Measurements from ENCODE around the gene HSD11B1.

The HSD11B1 gene

DNA sequence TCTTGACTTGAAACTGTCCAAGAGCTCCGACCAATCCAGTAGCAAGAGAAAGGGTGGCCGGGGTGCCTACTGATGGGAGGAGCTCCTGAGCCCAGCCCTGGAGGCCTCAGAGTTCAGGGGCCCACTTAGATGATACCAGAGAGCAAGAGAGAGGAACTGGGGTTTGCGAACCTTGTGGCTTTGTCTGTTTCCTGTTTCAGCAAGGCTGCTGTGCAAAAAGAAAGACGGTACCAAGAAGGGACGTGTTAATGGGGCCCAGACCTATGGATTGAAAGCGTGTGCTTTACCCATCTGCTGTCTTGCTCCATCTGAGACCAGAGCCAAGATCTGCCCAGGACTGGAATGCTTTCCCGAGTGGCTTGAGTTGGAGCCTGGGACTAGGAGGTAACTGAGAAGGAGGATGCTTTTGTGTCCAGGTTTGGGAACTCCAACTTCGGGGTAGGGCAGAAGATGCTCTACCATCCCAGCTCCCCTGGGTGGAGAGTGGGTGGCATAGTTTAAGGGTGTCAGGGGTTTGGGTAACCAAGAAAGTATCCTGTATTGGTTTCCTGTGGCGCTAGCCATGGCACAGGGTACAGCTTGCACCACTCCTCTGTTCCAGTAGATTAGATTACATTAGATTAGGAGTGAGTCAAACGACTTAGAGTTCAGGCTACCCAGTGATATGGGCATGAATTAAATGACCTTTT lies 51.4 kb downstream of the HSD11B1 start, which contains the start of gene TRAF3IP3:
TSS of gene TRAF3IP3 (plus strand) at position 128 of the 689 bp plus-strand sequence. CDS start 3,987 bp downstream, outside the sequence.
- TF ChIP-seq, protein P1, sequence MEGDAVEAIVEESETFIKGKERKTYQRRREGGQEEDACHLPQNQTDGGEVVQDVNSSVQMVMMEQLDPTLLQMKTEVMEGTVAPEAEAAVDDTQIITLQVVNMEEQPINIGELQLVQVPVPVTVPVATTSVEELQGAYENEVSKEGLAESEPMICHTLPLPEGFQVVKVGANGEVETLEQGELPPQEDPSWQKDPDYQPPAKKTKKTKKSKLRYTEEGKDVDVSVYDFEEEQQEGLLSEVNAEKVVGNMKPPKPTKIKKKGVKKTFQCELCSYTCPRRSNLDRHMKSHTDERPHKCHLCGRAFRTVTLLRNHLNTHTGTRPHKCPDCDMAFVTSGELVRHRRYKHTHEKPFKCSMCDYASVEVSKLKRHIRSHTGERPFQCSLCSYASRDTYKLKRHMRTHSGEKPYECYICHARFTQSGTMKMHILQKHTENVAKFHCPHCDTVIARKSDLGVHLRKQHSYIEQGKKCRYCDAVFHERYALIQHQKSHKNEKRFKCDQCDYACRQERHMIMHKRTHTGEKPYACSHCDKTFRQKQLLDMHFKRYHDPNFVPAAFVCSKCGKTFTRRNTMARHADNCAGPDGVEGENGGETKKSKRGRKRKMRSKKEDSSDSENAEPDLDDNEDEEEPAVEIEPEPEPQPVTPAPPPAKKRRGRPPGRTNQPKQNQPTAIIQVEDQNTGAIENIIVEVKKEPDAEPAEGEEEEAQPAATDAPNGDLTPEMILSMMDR (IDR thresholded peaks at IDR 0.05; ENCODE audit: control insufficient read depth, insufficient read depth, low read depth, low read length, missing control alignments) = no peak
- no peak within 1 kb of the TSS for H3K4me3 ChIP-seq (ENCODE audit: control insufficient read depth, low read depth, low read length)

DNA sequence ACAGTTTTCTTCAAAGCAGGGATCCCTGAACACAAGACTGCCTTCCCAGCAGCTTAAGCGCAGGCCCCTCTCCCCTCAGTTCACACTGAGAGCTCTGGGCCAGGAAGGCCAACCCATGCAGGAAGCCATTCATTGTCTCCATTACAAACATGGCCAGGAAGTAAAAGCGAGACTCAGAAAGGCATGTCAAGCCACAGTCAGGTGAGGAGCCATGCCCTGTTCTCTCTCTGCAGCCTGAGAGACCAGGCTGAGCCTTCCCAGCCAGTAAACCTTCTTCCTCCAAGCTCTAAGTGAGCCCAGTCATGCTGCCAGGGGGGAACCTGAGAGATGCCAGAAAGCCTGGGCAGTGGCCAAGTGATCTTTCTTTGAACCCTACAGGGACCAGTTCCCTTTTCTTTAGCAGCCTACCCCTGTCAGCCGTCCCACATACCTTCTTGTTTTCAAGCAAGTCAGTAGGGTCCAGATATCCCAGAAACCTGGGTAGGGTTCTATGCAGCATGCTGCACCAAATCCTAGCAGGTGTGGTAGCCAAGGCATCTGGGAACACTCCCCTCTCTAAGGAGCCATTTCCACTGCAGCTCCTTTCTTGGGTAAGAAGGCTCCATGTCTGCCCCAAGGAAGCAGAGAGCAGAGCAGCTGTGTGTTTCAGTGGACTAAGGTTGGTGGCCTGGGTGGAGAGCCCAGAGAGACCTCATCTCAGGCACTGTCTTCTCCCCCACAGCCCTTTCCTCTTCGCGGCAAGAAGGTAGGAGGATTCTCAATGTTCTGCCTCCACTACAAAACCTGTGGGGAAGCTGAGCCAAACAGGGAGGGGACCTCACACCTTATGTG lies 52.2 kb downstream of the HSD11B1 start:
- TF ChIP-seq, protein P1 (IDR thresholded peaks at IDR 0.05; ENCODE audit: control insufficient read depth, insufficient read depth, low read depth, low read length, missing control alignments) = no peak
- DNase-seq (ENCODE audit: low read depth) = no peak
- H3K4me3 ChIP-seq (ENCODE audit: control insufficient read depth, low read depth, low read length) = no peak overlapping the region

More for the DNA sequence above, 51.4 kb downstream of the HSD11B1 start, which contains the start of gene TRAF3IP3:
- DNase-seq (ENCODE audit: low read depth) = no peak

DNA sequence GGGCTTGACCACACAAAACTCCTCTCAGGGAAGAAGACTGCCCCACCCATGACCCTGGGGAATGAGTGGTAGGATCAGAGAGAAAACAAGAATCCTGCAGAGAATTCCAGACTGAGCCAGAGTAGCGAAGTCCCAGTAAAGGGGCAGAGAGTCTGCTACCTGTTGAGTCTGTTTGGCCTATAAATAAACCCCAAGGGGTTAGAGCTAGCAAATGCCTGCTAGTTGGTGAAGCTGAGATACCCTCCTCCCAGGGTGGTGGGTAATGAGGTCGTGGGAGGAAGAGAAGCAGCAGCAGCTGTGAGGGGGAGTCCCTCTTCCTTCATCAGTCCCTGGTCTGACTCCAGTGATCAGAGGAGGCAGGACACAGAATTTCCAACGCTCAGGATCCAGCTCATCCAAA lies 53.8 kb downstream of the HSD11B1 start:
- TF ChIP-seq, protein P1 (IDR thresholded peaks at IDR 0.05; ENCODE audit: control insufficient read depth, insufficient read depth, low read depth, low read length, missing control alignments) = no peak
- DNase-seq (ENCODE audit: low read depth) = no peak
- H3K4me3 ChIP-seq (ENCODE audit: control insufficient read depth, low read depth, low read length) = no peak overlapping the region

DNA sequence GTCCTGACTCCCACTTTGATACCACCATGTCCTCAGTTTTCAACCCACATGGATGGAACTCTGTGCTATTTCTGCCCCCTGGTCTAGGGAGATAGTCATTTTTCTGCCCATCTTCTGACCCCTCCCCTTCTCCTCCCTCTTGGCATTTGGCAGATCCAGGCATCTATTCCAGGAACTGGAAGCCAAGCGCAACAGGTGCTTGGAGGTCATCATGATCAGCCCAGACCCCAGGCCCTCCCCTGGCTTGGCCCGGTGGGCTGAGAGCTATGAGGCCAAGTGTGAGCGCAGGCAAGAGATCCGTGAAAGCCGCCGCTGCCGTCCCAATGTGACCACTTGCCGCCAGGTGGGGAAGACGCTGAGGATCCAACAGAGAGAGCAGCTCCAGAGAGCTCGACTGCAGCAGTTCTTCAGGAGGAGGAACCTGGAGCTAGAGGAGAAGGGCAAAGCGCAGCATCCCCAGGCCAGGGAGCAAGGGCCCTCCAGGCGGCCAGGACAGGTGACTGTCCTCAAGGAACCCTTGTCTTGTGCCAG lies 55.2 kb downstream of the HSD11B1 start:
- no peak for DNase-seq (ENCODE audit: low read depth)
- TF ChIP-seq, protein P1 (IDR thresholded peaks at IDR 0.05; ENCODE audit: control insufficient read depth, insufficient read depth, low read depth, low read length, missing control alignments) = no peak
- no peak overlapping the region for H3K4me3 ChIP-seq (ENCODE audit: control insufficient read depth, low read depth, low read length)

DNA sequence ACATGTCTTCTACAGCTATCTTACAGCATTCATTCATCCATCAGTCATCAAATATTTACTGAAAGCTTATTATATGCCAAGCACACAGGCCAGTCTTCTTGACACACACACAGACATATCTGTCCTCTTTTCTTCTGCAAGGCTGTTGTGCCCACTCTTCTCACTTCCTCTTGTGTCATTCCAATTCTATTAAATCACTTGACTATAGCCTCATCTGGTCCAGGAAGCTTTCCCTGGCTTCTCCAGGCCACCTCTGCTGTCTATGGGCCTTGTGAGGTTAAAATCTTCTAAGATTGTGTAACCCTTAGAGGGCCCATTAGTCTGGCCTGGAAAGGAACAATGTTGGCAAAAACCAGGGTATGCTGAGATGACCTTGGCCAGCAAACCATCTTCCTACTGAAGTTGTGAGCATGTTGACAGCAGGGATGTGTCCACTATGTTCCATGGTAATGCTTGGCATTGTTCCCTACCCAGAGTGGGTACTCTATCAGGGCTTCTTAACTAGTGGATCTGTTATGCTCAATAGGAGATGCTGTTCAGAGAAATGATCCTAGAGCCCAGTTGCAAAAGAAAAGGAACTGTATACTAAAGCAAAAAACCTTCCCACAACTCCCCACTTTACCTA lies 56.5 kb downstream of the HSD11B1 start:
- H3K4me3 ChIP-seq (ENCODE audit: control insufficient read depth, low read depth, low read length) = no peak overlapping the region
- TF ChIP-seq, protein P1 (IDR thresholded peaks at IDR 0.05; ENCODE audit: control insufficient read depth, insufficient read depth, low read depth, low read length, missing control alignments) = no peak
- DNase-seq (ENCODE audit: low read depth) = no peak

DNA sequence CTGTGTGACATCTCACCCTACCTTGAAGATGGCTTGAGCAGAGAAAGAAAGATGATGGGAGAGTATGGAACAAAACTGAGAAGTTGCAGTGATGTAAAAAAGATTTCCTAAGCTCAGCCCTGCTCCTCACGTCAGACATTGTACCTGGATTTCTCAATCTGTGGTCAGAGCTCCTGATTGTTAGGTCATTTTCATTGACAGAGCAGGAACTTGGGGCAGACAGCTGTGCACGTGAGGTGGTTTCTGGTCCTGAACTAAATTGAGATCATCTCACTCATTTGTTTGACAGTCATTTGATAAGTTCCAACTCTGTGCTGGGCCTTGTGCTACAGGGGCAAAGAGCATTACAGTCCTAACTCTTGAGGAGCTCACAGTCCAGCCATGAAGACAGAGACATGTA lies 61.4 kb downstream of the HSD11B1 start:
- no peak overlapping the region for H3K4me3 ChIP-seq (ENCODE audit: control insufficient read depth, low read depth, low read length)
- no peak for DNase-seq (ENCODE audit: low read depth)
- TF ChIP-seq, protein P1 (IDR thresholded peaks at IDR 0.05; ENCODE audit: control insufficient read depth, insufficient read depth, low read depth, low read length, missing control alignments) = no peak

Data from AG09309 (cell line).